ENCODE data around the gene BRAT1. TPM values are rescaled to one million over a fixed set of nuclear protein-coding genes. Genes with fewer than 3 reads are reported as not detected.

The BRAT1 gene
- total and polyA plus RNA-seq, 5 donors from 2014 or later = 21.4 to 36.6 (median 31.3) TPM

- Mint-ChIP-seq H3K9me3 (peaks cover 0 to 1% (median 0%) of the 10 kb centered on the region in 7 donors), H3K27me3 (no peaks in the 10 kb centered on the region), H3K4me3 (peak overlapping the region; percentile 93 to 100 (median 98)), H3K4me1 (peaks cover 0 to 49% (median 13%) of the 10 kb centered on the region in 4 donors), H3K36me3 (peaks cover 18% of the 10 kb centered on the region), H3K27ac (peak overlapping the region; percentile 89 to 97 (median 89))
- peaks cover 27% of the 10 kb centered on the region for H3K36me3 ChIP-seq (ENCODE audit: control insufficient read depth, insufficient read depth, low read length)
- H3K9me3 ChIP-seq (ENCODE audit: control insufficient read depth in 2 of 2, low read length in 2 of 2) = no peaks in the 10 kb centered on the region
- DNase-seq = peak in 2 of 3 donors; percentile 10 to 32
- H3K27me3 ChIP-seq (ENCODE audit: control insufficient read depth, insufficient read depth, low read length) = no peaks in the 10 kb centered on the region
- ATAC-seq (ENCODE audit: low read depth in 2 of 2) = no peak
- peak overlapping the region; percentile 83 for H3K27ac ChIP-seq (ENCODE audit: insufficient read depth, low read length, poor library complexity, severe bottlenecking)
- H3K4me3 ChIP-seq (ENCODE audit: low read depth, low read length) = peak overlapping the region; percentile 90
- peaks cover 73% of the 10 kb centered on the region for H3K4me1 ChIP-seq (ENCODE audit: control insufficient read depth, insufficient read depth, low read length, poor library complexity, severe bottlenecking)
These were observed 34.0 kb downstream of the BRAT1 start for GRCh38 chr7:2521341-2521745.

DNA sequence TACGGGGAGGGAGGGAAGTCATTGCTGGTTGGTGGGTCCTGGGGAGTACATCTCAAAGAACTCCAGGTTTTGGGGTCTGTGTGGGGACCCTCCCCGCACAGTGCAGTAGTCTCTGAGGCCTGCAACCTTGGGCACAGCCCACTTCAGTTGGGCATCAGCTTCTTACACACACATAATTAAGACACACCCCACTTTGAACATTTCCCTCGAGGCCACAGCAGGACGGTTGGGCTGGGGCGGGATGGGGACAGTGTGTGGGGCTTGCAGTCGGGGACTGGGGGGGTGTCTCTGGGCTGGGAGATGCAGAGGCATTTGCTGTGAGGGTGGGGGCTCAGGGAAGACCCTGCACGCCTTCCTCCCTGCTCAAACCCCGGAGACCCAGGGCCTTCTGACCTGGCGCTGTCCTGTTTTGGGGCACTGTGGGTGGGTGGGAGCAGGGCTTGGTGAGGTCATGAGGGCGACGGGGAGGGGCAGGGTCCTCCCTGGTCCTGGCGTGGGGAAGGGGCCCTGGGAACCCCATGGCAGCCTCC lies 34.5 kb downstream of the BRAT1 start:
- Mint-ChIP-seq H3K9me3 (peaks cover 0 to 1% (median 0%) of the 10 kb centered on the region in 7 donors), H3K4me3 (peak overlapping the region; percentile 93 to 100 (median 98)), H3K4me1 (peaks cover 0 to 45% (median 12%) of the 10 kb centered on the region in 4 donors), H3K36me3 (peaks cover 18% of the 10 kb centered on the region), H3K27ac (peak overlapping the region; percentile 86 to 94 (median 89)), H3K27me3 (no peaks in the 10 kb centered on the region)
- peak overlapping the region; percentile 83 for H3K27ac ChIP-seq (ENCODE audit: insufficient read depth, low read length, poor library complexity, severe bottlenecking)
- H3K36me3 ChIP-seq (ENCODE audit: control insufficient read depth, insufficient read depth, low read length) = peaks cover 22% of the 10 kb centered on the region
- peak overlapping the region; percentile 96 for H3K4me3 ChIP-seq (ENCODE audit: low read depth, low read length)
- no peaks in the 10 kb centered on the region for H3K9me3 ChIP-seq (ENCODE audit: control insufficient read depth in 2 of 2, low read length in 2 of 2)
- no peaks in the 10 kb centered on the region for H3K27me3 ChIP-seq (ENCODE audit: control insufficient read depth, insufficient read depth, low read length)
- DNase-seq (peak in 2 of 3 donors; percentile 14 to 53), ATAC-seq (ENCODE audit: low read depth in 2 of 2) (no peak)
- H3K4me1 ChIP-seq (ENCODE audit: control insufficient read depth, insufficient read depth, low read length, poor library complexity, severe bottlenecking) = peaks cover 68% of the 10 kb centered on the region

GRCh38 chr7:2520131-2520760 lies 35.1 kb downstream of the BRAT1 start:
- Mint-ChIP-seq H3K4me1 (peaks cover 0 to 41% (median 10%) of the 10 kb centered on the region in 4 donors), H3K36me3 (peaks cover 18% of the 10 kb centered on the region), H3K9me3 (peaks cover 0 to 1% (median 0%) of the 10 kb centered on the region in 7 donors), H3K27ac (peak overlapping the region; percentile 86 to 94 (median 89)), H3K4me3 (peak overlapping the region; percentile 93 to 100 (median 98)), H3K27me3 (no peaks in the 10 kb centered on the region)
- H3K36me3 ChIP-seq (ENCODE audit: control insufficient read depth, insufficient read depth, low read length) = peaks cover 16% of the 10 kb centered on the region
- peak overlapping the region; percentile 96 for H3K4me3 ChIP-seq (ENCODE audit: low read depth, low read length)
- no peaks in the 10 kb centered on the region for H3K9me3 ChIP-seq (ENCODE audit: control insufficient read depth in 2 of 2, low read length in 2 of 2)
- H3K27me3 ChIP-seq (ENCODE audit: control insufficient read depth, insufficient read depth, low read length) = no peaks in the 10 kb centered on the region
- ATAC-seq (ENCODE audit: low read depth in 2 of 2) = no peak
- H3K27ac ChIP-seq (ENCODE audit: insufficient read depth, low read length, poor library complexity, severe bottlenecking) = peak overlapping the region; percentile 83
- peak in 1 of 3 donors; percentile 44 for DNase-seq
- peaks cover 62% of the 10 kb centered on the region for H3K4me1 ChIP-seq (ENCODE audit: control insufficient read depth, insufficient read depth, low read length, poor library complexity, severe bottlenecking)

DNA sequence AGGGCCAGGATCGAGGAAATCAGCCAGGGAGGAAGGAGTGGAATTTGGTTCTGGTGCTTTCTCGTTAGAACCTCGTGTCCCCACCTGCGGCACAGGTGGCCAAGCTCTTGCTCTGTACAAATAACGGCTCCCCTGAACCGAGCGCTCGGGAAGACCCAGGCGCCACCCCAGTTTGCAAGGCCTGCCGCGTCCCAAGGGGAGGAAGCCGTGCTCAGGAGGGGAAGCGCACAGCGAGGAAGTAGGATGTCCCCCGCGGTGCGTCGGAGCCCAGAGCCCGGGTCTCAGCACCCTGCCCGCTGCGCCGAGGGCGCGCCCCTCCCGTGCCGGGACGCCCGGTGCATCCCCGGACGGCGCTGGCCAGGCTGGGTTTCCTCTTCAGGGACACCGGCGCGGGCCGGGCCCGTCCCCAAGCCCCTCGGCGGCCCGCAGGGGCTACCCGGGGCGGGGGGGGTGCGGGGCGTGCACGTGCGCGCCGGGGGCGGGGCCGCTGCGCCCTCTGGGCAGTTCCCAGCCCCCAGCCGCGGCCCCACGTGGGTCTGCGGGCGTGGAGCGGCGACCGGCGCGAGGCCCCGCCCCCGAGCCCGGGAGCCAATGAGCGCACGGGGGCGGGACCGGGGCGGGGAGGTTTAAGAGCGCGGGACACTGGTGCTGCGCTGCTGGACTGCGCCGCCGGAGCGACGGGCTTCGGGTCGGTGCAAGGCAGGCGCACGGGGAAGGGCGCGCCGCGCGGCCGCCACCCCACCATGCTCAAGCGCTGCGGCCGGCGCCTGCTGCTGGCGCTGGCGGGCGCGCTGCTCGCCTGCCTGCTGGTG lies 36.0 kb downstream of the BRAT1 start, which contains the start of gene LFNG:
LFNG (plus strand) TSS at position 656 of the 812 bp plus-strand sequence; CDS start at position 744, 88 bp downstream.
- no peaks in the 10 kb centered on the region for H3K27me3 ChIP-seq (ENCODE audit: control insufficient read depth, insufficient read depth, low read length)
- ATAC-seq (ENCODE audit: low read depth in 2 of 2) (peak; percentile 75 to 78), DNase-seq (peak; percentile 81 to 94 (median 84))
- peak within 1 kb of the TSS; percentile 96 for H3K4me3 ChIP-seq (ENCODE audit: low read depth, low read length)
- H3K36me3 ChIP-seq (ENCODE audit: control insufficient read depth, insufficient read depth, low read length) = peaks cover 8% of the 10 kb centered on the region
- H3K9me3 ChIP-seq (ENCODE audit: control insufficient read depth in 2 of 2, low read length in 2 of 2) = no peaks in the 10 kb centered on the region
- H3K4me1 Mint-ChIP-seq = peaks cover 0 to 36% (median 10%) of the 10 kb centered on the region in 4 donors
- H3K4me3 Mint-ChIP-seq = peak within 1 kb of the TSS; percentile 93 to 100 (median 98)
- peaks cover 53% of the 10 kb centered on the region for H3K4me1 ChIP-seq (ENCODE audit: control insufficient read depth, insufficient read depth, low read length, poor library complexity, severe bottlenecking)
- H3K27ac ChIP-seq (ENCODE audit: insufficient read depth, low read length, poor library complexity, severe bottlenecking) = peak within 1 kb of the TSS; percentile 83
- peaks cover 0 to 1% (median 0%) of the 10 kb centered on the region in 7 donors for H3K9me3 Mint-ChIP-seq
- no peaks in the 10 kb centered on the region for H3K27me3 Mint-ChIP-seq
- peak within 1 kb of the TSS; percentile 86 to 94 (median 89) for H3K27ac Mint-ChIP-seq
- peaks cover 18% of the 10 kb centered on the region for H3K36me3 Mint-ChIP-seq

DNA sequence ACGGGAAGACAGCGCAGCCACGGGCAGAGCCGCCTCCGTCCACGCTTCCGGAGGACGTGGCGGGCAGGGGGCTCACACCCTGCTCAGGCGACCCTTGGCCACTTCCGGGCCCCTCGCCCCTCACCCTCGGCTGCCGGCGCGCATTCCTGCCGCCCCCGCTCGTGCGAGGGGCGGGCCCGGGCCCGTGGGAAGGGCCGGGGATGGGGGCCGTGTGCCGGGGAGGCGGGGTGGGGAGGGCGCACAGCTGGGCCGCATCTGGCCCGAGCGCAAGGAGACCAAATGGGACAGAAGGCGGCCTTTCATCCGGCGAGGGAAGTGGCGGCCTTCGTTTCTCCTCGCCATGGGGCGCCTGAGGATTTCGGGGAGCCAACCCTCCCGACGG lies 36.6 kb downstream of the BRAT1 start:
- Histone ChIP-seq H3K9me3 (ENCODE audit: control insufficient read depth in 2 of 2, low read length in 2 of 2) (no peaks in the 10 kb centered on the region), H3K4me3 (ENCODE audit: low read depth, low read length) (peak overlapping the region; percentile 37), H3K4me1 (ENCODE audit: control insufficient read depth, insufficient read depth, low read length, poor library complexity, severe bottlenecking) (peaks cover 52% of the 10 kb centered on the region), H3K27me3 (ENCODE audit: control insufficient read depth, insufficient read depth, low read length) (no peaks in the 10 kb centered on the region), H3K36me3 (ENCODE audit: control insufficient read depth, insufficient read depth, low read length) (peaks cover 7% of the 10 kb centered on the region), H3K27ac (ENCODE audit: insufficient read depth, low read length, poor library complexity, severe bottlenecking) (peak overlapping the region; percentile 73)
- peaks cover 18% of the 10 kb centered on the region for H3K36me3 Mint-ChIP-seq
- peak overlapping the region in 2 of 3 donors; percentile 52 to 88 for H3K27ac Mint-ChIP-seq
- H3K4me3 Mint-ChIP-seq = peak overlapping the region; percentile 85 to 93 (median 88)
- H3K9me3 Mint-ChIP-seq = peaks cover 0 to 1% (median 0%) of the 10 kb centered on the region in 7 donors
- ATAC-seq (ENCODE audit: low read depth in 2 of 2) (no peak), DNase-seq (no peak)
- no peaks in the 10 kb centered on the region for H3K27me3 Mint-ChIP-seq
- peaks cover 0 to 34% (median 10%) of the 10 kb centered on the region in 4 donors for H3K4me1 Mint-ChIP-seq

GRCh38 chr7:2517678-2518507 lies 37.4 kb downstream of the BRAT1 start:
- Histone ChIP-seq H3K9me3 (ENCODE audit: control insufficient read depth in 2 of 2, low read length in 2 of 2) (no peaks in the 10 kb centered on the region), H3K36me3 (ENCODE audit: control insufficient read depth, insufficient read depth, low read length) (peaks cover 7% of the 10 kb centered on the region), H3K4me1 (ENCODE audit: control insufficient read depth, insufficient read depth, low read length, poor library complexity, severe bottlenecking) (peaks cover 52% of the 10 kb centered on the region), H3K27me3 (ENCODE audit: control insufficient read depth, insufficient read depth, low read length) (no peaks in the 10 kb centered on the region), H3K27ac (ENCODE audit: insufficient read depth, low read length, poor library complexity, severe bottlenecking) (peak overlapping the region; percentile 47), H3K4me3 (ENCODE audit: low read depth, low read length) (no peak overlapping the region)
- peak overlapping the region; percentile 84 to 93 (median 88) for H3K4me3 Mint-ChIP-seq
- H3K36me3 Mint-ChIP-seq = peaks cover 15% of the 10 kb centered on the region
- H3K9me3 Mint-ChIP-seq = peaks cover 0 to 1% (median 0%) of the 10 kb centered on the region in 7 donors
- peaks cover 0 to 30% (median 11%) of the 10 kb centered on the region in 4 donors for H3K4me1 Mint-ChIP-seq
- H3K27me3 Mint-ChIP-seq = no peaks in the 10 kb centered on the region
- H3K27ac Mint-ChIP-seq = peak overlapping the region; percentile 84 to 88 (median 88)
- ATAC-seq (ENCODE audit: low read depth in 2 of 2) = no peak
- peak in 1 of 3 donors; percentile 19 for DNase-seq

GRCh38 chr7:2517026-2517425 lies 38.3 kb downstream of the BRAT1 start:
- H3K4me3 ChIP-seq (ENCODE audit: low read depth, low read length) = no peak overlapping the region
- H3K9me3 ChIP-seq (ENCODE audit: control insufficient read depth in 2 of 2, low read length in 2 of 2) = no peaks in the 10 kb centered on the region
- peaks cover 53% of the 10 kb centered on the region for H3K4me1 ChIP-seq (ENCODE audit: control insufficient read depth, insufficient read depth, low read length, poor library complexity, severe bottlenecking)
- no peak overlapping the region for H3K27ac Mint-ChIP-seq
- H3K9me3 Mint-ChIP-seq = peaks cover 0 to 1% (median 0%) of the 10 kb centered on the region in 7 donors
- no peak for ATAC-seq (ENCODE audit: low read depth in 2 of 2)
- H3K4me1 Mint-ChIP-seq = peaks cover 0 to 23% (median 15%) of the 10 kb centered on the region in 4 donors
- no peak for DNase-seq
- no peaks in the 10 kb centered on the region for H3K27me3 ChIP-seq (ENCODE audit: control insufficient read depth, insufficient read depth, low read length)
- peak overlapping the region in 2 of 4 donors; percentile 17 to 93 for H3K4me3 Mint-ChIP-seq
- peaks cover 2% of the 10 kb centered on the region for H3K36me3 ChIP-seq (ENCODE audit: control insufficient read depth, insufficient read depth, low read length)
- H3K27me3 Mint-ChIP-seq = no peaks in the 10 kb centered on the region
- peaks cover 9% of the 10 kb centered on the region for H3K36me3 Mint-ChIP-seq
- H3K27ac ChIP-seq (ENCODE audit: insufficient read depth, low read length, poor library complexity, severe bottlenecking) = no peak overlapping the region
